NCI-H1092 treated with DMSO at 0.1 percent for 48 hours (cell line): ENCODE data around the gene SPATA7.

ENCODE experiments used
- DNase-seq: peaks from one replicate; lab custom pipeline; 2025; lab: John Stamatoyannopoulos, UW

Gene SPATA7

GRCh38 chr14:88417594-88417993, 32.1 kb downstream of the SPATA7 start:
- DNase-seq: no peak

DNA sequence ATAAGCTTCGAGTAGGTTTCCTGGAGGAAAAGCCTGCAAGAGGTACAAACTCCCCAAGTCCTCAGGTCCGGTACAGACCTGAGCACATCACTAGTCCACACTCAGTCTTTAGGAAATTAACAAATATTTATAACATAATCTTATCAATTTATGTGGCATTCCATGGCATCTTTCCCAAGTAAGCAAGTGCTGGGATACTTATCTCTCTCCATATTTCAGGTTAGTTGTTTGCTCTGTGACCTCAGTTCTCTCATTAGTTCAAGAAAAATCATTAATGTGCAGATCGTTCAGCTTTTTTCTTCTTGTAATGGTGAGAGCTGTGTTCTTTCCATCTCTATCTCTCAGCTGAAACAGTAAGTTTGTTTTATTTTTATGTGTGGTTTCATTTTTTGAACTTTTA, 34.7 kb downstream of the SPATA7 start:
- DNase-seq: no peak

DNA sequence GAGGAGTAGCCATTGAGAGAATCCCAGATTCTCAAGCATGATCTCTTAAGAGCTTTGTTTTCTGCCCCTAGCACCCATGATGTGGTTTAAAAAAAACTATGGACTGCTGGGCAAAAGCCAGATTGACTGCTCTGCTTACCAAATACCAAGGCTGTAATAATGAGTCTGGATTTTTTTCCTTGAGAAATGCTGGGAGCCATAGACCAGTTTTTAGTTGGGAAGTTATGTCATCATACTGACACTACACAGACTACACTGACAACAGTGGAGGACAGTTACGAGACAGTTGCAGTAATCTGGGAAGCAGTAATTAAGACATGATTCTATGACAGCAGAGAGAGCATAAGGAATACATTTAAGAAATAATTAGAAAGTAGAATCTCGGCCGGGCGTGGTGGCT, 35.8 kb downstream of the SPATA7 start:
- no peak for DNase-seq

- DNase-seq: no peak
Observed at GRCh38 chr14:88422047-88422446, 36.6 kb downstream of the SPATA7 start.

DNA sequence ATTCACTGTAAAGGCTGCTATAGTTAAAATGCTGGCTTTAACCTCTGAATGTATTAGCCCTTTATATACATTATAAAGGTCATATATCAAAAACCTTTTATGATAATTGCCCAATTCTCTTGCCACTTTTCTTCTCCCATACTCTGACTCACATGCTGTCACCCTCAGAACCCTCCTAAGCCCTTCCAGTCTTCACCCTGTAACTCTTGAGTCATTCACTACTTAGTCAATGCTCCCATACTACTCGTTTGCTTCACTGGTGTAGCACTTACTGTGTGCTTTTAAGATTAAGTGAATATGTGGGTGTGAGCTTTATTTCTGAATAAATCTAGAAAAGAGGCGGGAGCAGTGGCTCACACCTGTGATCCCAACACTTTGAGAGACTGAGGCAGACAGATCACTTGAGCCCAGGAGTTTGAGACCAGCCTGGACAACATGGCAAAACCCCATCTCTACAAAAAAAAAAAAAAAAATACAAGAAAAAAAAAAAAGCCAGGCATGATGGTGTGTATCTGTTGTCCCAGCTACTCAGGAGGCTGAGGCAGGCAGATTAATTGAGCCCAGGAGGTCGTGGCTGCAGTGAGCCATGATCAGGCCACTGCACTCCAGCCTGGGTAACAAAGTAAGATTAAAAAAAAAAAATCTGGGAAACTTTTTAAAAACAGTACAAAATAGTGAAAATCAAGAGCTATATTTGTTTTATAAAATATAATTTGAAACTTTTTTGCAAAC, 37.6 kb downstream of the SPATA7 start:
- DNase-seq: no peak

DNA sequence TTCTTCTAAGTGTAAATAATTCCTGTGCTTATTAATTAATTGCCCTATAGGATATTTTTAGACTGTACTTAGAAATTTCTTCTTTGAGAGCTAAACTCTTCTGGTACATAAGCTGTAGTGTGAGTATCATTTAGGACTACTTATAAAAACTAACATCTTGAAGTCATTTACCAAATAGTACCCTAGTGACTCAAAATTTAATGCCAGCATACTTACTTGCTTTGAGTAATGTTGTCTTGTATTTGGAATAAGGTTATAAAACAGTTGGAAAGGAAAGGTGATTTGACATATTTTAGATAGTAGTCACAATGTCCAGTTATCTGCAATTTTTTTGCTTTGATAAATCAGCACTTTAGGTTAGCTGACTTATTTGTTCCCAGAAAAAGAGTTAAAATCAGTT, 39.1 kb downstream of the SPATA7 start:
- no peak for DNase-seq

- no peak for DNase-seq
Observed at GRCh38 chr14:88426271-88426670, 40.8 kb downstream of the SPATA7 start.

GRCh38 chr14:88430976-88431375, 45.5 kb downstream of the SPATA7 start:
- no peak for DNase-seq

GRCh38 chr14:88437658-88438057, 52.2 kb downstream of the SPATA7 start:
- DNase-seq: no peak

GRCh38 chr14:88439088-88439487, 53.6 kb downstream of the SPATA7 start:
- no peak for DNase-seq

DNA sequence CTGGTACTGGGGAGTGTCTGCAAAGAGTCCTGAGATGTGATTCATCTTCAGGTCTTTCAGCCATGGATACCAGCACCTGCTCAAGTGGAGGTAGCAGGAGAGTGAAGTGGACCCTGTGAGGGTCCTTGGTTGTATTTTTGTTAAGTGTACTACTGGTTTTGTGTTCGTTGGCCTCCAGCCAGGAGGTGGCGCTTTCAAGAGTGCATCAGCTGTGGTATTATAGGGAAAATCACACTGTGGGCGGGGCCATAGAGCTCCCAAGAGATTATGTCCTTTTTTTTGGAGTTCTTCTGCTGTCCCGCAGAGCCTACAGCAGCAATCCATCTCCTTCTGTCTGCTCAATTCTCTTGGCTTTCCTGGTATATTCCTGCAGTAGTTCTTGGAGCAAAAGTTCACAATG, 66.8 kb downstream of the SPATA7 start:
- no peak for DNase-seq

DNA sequence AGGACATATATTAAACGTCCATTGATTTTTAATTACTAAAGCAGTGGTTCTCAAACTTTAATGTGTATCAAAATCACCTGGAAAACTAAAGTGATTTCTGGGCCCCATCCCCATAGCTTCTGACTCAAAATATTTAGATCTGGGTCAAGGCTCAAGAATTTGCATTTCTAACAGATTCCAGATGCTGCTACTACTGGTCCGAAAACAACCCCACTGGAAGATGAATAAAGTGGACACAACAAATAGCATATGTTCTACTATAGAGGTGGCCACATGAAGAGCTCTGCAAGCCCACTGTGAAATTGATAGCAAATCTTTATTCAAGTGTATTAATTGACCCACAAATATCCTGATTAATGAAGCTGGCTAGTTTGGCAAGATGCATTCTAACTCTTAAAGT, 69.4 kb downstream of the SPATA7 start:
- no peak for DNase-seq

DNA sequence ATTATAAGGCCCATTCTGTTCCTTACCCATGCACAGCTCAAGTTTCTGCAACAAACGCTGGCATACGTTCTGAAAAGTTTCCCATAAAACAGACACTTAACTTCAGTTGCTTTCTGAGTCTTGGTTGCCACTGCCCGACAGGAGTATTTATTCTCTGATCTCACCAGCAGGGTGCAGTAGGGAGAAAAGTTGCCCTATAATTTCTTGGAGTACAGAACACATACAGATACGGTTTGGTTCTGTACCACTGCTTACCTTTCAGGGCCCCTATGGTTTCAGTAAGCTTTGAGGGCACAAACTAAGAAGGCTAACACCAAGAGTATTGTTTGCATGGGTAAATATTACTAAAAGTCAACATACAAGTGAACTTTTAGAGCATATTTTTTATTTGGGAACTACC, 77.9 kb downstream of the SPATA7 start:
- DNase-seq: no peak

DNA sequence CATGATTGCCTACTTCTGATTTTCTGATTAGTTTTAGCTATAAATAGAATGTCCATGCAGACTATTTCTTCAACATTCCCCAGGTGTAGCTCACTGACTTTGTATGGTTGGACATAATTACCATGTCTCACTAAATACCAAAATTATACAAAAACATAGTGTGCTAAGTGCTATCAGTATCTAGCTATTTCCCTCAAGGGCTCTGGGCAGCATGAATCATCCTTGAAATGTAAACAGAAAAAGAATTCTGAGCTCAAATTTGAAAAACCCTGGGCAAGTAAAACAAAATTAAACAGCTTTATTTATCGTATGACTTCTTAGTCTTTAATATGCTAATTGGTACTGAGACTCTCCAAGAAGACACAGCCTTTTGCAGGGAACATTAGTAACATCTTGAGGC, 82.9 kb downstream of the SPATA7 start:
- DNase-seq: no peak

- DNase-seq: no peak
Observed at GRCh38 chr14:88470542-88471440, 85.3 kb downstream of the SPATA7 start.

DNA sequence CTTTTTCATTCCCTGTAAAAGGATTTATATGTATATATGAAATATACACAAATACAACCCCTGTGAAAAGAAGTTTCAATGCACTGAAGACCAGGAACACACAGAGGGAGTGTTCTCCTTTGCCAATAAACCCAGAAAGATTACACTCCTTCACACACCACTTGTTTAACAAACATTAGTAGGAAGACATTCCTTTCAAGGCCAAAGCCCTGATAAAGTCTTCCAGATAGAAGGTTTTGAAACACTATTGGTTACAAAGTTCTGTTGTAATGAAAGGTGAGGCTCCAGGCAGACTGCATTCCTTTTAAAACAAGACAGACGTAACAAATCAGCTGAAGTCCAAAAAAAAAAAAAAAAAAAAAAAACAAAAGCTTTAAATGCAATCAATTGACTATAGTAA, 88.3 kb downstream of the SPATA7 start:
- no peak for DNase-seq

DNA sequence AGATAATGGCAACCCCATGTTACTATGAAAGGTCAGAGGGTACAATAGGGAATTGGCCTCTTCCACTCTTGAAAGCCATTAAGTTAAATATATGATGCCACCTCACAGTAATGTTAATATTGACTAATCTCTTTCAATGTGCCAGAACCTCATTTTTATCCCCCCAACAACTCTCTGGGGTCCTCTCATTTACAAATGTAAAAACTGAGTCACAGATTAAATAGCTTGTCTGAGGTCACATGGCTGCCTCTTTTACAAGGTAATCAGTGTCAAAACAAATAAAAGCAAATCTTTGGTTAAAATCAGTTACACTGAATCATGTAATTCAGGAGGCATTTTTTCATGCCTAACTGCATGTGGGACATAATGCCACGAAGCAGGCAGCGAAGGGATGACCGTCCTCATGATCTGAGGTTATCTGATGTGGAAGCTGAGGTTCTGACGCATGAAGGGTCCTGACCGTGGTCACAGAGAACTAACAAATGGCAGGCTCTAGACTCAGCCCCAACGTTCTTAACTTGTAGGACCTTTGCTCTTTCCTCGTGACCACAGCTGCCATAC, 90.8 kb downstream of the SPATA7 start:
- no peak for DNase-seq

DNA sequence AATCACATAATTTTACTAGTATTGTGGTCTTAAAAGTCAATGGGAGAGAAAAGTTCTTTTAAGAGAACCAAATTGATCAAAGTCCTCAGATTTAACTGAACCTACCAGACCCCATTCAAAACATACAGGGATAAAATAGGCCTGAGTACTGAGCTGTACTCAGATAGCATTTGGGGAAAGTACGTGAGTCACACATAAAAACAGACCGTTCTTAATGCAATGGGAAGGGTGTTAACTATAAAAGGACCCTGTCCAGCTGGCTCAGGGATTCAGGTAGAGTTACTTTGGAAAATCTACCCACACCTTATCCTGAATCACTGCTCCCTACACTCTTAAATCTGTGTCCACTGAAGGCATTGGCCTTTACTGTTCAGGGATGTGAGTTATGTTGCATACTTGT, 91.4 kb downstream of the SPATA7 start:
- DNase-seq: no peak

- DNase-seq: no peak
Observed at GRCh38 chr14:88477513-88478250, 92.2 kb downstream of the SPATA7 start.

- no peak for DNase-seq
Observed at GRCh38 chr14:88478931-88479330, 93.5 kb downstream of the SPATA7 start.

GRCh38 chr14:88479574-88479987, 94.1 kb downstream of the SPATA7 start:
- no peak for DNase-seq

DNA sequence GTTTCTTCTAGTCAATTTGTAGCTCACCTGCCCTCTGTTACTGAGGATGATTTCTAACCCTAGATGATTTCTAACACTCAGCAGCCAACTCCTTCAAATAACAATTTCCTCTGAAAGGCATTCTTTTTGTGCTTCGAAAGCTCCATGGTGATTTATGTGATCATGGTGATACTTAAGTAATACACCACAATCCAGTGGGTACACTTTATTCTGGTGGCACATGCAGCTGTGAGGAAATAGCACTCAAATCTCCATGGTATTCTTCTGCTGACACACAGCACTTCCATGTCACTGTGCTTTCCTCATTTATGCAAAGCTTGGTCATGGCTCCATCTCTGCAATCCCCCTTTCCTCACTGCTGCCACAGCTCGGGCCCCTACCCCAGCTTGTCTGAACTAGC, 95.6 kb downstream of the SPATA7 start:
- DNase-seq: no peak
